ENCODE measurements around the gene ZBTB2.

The ZBTB2 gene, protein sequence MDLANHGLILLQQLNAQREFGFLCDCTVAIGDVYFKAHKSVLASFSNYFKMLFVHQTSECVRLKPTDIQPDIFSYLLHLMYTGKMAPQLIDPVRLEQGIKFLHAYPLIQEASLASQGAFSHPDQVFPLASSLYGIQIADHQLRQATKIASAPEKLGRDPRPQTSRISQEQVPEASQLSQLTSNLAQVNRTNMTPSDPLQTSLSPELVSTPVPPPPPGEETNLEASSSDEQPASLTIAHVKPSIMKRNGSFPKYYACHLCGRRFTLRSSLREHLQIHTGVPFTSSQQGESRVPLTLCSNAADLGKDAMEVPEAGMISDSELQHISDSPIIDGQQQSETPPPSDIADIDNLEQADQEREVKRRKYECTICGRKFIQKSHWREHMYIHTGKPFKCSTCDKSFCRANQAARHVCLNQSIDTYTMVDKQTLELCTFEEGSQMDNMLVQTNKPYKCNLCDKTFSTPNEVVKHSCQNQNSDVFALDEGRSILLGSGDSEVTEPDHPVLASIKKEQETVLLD

GRCh38 chr6:151391471-151392413, at the start of gene ZBTB2:
TSS of gene ZBTB2 (minus strand) at chr6:151391559. CDS start at chr6:151373637, 17,922 bp downstream.
- peak; percentile 77 for DNase-seq

GRCh38 chr6:151440930-151441329, 49.6 kb upstream of the ZBTB2 start:
- DNase-seq: peak; percentile 3

- no peak for DNase-seq
Measured at GRCh38 chr6:151440498-151440897, 49.1 kb upstream of the ZBTB2 start.

DNA sequence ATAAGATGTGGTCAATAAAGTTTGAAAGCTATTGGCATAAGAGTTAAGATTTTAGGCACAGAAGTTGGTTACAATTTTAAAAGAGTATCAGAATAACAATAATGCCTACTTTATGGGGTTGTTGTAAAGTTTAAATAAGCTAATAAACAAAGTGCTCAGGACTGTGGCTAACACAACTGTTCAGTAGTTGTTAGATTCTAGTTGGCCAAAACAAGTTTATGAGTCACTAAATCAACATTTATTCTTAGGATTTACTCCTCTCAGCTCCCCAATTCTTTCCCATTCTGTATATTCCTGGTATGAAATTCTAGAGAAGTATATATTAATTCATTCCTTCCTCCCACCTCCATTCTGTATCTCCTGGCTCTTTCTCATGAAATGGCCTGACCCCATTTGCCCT, 46.0 kb upstream of the ZBTB2 start:
- DNase-seq: peak; percentile 40

GRCh38 chr6:151436802-151437201, 45.4 kb upstream of the ZBTB2 start:
- DNase-seq: no peak

- no peak for DNase-seq
Measured at GRCh38 chr6:151436300-151436699, 44.9 kb upstream of the ZBTB2 start.

DNA sequence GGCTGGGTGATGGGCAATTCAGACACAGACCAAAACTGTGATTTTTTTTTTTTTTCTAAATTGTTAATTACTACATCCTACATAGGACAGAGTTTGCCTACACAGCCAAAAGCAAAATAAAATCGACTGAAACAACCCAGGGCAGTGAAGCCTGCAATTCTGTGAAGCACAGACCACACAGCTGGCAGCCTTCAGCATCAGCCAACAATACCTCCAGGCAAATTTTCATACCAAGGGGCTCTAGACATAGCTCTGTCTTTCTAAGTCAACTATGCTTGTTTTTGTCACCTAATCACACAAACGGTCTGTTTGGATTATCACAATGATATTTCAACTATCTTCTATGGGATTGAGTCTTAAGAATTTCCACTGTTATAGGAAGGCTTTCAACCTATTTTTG, 43.0 kb upstream of the ZBTB2 start:
- DNase-seq: no peak

DNA sequence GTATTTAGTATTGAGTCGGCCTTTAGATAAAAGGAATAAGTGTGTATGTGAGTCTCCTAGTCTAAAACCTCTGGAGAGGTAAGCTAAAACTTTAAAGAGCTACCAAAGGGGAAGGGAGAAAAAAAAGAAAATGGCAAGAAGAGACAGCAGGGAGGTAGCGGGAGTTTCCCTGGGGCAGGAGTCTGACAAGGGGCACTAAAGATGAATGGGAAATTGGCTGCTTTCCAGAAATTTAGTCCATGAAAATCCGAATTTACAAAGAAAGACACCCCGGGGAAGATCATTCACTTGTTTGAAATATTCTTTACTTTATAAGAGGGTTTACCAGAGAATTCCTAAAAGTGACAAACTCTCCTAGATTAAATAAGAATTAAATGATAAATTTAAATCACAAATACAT, 41.3 kb upstream of the ZBTB2 start:
- no peak for DNase-seq

DNA sequence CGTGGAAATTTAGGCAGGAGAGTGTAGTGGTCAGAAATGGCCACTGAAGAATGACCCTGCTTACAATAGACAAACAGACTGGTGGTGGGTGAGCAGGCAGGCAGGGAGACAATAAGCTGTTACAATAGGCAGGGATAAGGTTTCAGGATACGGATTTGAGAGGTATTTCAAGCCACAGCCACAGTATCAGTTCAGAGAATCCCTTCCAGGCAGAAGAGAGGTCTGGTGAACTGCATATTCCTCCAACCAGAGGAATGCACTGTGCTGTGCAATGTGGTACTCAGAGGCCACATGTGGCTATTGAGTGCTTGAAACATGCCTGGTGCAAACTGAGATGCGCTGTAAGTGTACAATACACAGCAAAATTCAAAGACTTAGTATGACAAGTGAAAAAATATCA, 40.0 kb upstream of the ZBTB2 start:
- DNase-seq: no peak

GRCh38 chr6:151430886-151431285, 39.5 kb upstream of the ZBTB2 start:
- no peak for DNase-seq

GRCh38 chr6:151428093-151428735, 36.9 kb upstream of the ZBTB2 start:
- no peak for DNase-seq

DNA sequence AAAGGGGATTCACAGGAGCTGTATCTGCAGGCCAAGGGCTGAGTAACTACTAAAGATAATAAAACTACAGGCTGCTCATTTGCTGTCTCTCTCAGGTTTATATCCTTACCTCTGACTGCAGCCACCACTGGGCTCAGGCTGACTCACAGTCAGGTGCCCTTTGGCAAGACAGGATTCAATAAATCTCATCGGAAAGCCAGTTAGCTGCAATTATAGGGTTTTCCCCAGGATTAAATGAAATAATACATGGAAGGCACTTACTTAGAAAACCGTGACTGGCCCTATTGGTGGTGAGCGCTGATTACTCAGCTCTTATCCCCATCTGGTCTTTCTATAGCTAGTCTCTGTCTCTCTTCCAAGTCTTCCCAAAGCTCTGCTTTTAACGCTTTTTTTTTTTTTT, 34.2 kb upstream of the ZBTB2 start:
- DNase-seq: no peak

DNA sequence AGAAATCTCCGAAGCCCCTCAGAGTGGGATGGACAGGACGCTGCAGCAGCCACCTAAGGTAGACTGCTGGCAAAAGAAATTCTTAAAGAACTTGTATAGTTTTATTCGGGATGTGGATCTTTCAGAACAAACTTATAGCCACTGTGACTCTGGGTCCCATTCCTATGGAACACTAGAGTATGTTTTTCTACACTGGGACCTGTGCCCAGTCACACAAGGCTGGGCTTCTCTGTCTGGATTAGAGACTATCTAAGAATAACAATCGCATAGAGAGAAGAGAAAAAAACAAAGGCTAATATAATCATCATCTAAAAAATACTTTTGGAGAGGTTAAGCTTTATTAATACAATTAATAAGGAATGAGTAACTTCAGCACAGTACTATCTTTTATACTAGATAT, 31.6 kb upstream of the ZBTB2 start:
- no peak for DNase-seq

GRCh38 chr6:151417477-151417876, 26.1 kb upstream of the ZBTB2 start:
- DNase-seq: no peak

DNA sequence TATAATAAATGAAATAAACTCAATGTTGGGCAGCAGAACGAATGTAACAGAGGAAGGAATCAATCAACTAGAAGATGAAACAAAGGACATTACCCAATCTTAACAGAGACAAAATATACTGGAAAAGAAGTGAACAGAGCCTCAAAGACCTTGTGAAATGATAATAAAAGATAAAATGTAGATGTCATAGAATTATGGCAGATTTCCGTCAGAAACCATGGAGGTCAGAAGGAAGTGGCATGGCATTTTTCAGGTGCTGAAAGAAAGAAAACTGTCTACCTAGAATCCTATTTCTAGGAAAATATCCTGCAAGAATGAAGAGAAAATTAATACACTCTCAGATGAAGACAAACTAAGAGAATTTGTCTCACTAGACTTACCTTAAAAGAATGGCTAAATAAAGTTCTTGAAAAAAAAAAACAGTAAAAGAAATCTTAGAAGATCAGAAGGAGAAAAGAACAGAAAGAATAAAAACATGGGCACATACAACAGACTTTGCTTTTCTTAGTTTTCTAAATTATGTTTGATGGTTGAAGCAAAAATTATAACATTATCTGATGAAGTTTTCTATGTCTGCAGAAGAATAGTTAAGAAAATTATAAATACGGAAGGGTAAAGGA, 23.4 kb upstream of the ZBTB2 start:
- DNase-seq: no peak

DNA sequence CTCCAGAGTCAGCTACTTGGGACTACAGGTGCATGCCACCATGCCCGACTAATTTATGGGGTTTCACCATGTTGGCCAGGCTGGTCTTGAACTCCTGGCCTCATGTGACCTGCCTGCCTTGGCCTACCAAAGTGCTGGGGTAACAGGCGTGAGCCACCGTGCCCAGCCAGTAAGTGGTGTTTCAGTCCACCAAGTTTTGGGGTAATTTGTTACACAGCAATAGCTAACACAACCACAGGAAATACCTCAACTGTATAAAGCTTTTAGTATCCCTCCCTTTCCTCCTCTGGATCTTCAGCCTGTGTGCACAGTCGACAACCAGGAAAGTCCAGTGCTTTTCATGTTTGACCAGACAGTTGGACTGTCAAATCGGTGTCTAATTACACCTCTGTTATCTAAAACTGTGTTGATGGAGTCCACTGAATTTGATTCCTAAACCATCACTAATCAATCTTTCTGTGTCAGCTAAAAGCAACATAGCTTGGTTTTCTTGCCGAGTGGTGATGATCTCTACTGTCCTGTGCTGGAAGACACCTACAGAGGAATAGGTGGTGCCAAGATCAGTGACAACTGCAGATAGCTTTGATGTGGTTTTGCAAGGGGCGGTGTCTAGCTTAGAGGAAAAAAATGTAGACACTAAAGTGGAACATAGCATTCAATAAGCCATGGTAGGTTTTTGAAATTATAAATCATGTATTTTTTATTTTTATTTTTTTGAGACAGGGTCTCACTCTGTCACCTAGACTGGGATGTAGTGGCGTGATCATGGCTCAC, 22.2 kb upstream of the ZBTB2 start:
- no peak for DNase-seq

GRCh38 chr6:151412909-151413308, 21.6 kb upstream of the ZBTB2 start:
- no peak for DNase-seq

DNA sequence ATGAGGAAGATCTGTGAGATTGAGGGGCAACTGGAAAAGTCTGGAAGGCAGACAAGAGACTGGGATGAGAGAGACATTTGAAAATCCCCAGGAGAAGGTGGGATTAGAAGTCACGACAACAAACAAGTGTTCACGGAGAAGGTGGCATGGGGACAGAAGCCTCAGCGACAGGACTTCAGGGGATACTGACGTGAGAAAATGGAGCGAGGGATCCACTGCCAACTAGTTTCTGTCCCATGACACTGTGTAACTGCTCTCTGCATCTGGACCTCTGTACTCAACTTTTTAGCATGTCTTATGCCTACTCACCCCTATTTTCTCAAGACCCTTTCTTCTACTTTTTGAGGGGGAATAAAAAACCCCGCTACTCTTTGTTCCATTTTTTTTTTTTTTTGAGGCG, 18.3 kb upstream of the ZBTB2 start:
- DNase-seq: no peak

DNA sequence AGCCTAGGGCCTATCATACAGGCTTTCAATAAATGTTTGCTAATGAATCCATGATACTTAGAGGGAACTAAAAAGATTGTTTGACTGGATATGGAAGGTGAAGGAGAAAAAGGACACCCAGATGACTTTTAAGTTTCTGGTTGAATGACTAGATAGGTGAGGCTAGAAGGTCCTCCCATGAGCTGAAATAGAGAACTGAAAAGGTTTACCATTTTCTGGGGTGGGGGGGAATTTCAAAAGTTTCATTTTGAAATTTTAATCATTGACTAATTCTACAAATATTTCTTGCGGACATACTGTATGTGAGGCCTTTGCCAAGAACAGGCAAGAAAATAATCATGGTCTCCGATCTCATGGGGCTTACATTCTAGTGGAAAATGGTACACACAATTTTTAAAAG, 17.9 kb upstream of the ZBTB2 start:
- no peak for DNase-seq

- no peak for DNase-seq
Measured at GRCh38 chr6:151408858-151409257, 17.5 kb upstream of the ZBTB2 start.

DNA sequence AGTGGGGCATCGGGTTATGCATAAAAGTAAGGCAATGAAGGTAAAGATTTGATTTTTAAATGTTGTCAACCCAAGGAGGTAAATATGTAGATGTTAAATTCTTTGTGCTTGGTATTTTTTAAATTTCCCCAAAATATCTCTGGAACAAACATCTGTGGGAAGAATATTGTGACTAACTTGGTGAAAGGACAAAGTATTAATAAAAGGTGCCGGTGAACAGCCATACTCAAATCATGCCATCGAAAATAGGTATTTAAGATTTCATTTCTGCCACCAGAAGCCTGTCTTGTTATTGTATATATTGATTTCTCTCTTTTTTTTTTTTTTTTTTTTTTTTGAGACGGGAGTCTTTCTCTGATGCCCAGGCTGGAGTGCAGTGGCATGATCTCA, 12.6 kb upstream of the ZBTB2 start:
- DNase-seq: no peak

DNA sequence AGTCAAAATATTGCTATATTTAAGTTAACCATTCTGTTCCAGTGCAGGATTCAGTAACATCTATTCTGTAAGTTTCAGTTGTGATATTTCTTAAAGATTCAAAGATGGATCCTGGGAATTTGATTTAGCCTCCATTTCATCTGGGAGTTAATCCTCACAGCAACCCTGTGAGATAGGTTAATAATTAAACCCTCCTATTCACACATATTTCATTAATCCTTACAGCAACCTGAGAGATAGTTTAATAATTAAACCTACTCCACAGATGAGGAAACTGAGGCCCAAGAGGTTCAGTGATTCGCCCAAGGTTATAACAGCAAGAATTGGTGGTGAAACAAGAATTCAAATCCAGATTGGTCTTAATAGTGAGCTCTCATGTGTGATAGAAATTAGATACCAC, 10.9 kb upstream of the ZBTB2 start:
- DNase-seq: no peak

Measured in HCEC 1CT (cell line).